Breast epithelium (tissue), 4 donors: ENCODE measurements around the gene TFB1M. TPM values are rescaled to one million over a fixed set of nuclear protein-coding genes. Genes with fewer than 3 reads are reported as not detected.
"Not testable (repeated sequence)": the region's sequence is repeated elsewhere in the genome, so short reads cannot be mapped to it uniquely, and the experiment has no call there.

Experiments
- DNase-seq, 2 donors: peaks; one replicate each; pipeline ENCODE4 v3.0.0-alpha.2; 2019; ENCODE audit warnings: low spot score in 2 of 2
- H3K27ac ChIP-seq, 2 donors: fragments of 200-600 bp; sonication (generic) in 1 of 2; one replicate each; pipeline ENCODE4 v1.5.1; 2016 to 2019; ENCODE audit warnings: mild to moderate bottlenecking in 1 of 2
- H3K27me3 ChIP-seq, 2 donors: fragments of 200-600 bp; sonication (generic) in 1 of 2; one replicate each; pipeline versions ENCODE4 v1.5.1 to v1.6.0; 2017 to 2019; ENCODE audit warnings: control low read depth in 1 of 2, mild to moderate bottlenecking in 1 of 2
- H3K36me3 ChIP-seq: fragments of 200-600 bp; one replicate; pipeline ENCODE4 v1.5.1; 2019
- H3K4me1 ChIP-seq, 2 donors: fragments of 200-600 bp; sonication (generic); one replicate each; pipeline ENCODE4 v1.5.1; 2016 to 2019; ENCODE audit warnings: control low read depth in 1 of 2
- H3K4me3 ChIP-seq, 3 donors: fragments of 200-600 bp; sonication (generic); 1 replicate in 2 of 3; 2 replicates in 1 of 3; pipeline ENCODE4 v1.5.1; 2016 to 2019; ENCODE audit warnings: mild to moderate bottlenecking in 3 of 3, moderate library complexity in 2 of 3
- H3K9me3 ChIP-seq, 2 donors: fragments of 200-600 bp; sonication (generic) in 1 of 2; one replicate each; pipeline ENCODE4 v1.5.1; 2016 to 2019; ENCODE audit warnings: control low read depth in 1 of 2
- POLR2A ChIP-seq: fragments of 450-650 bp; IDR thresholded peaks from one replicate; pipeline ENCODE4 v1.6.1; 2016; ENCODE audit warnings: antibody characterized with exemption, mild to moderate bottlenecking, moderate library complexity
- POLR2AphosphoS5 ChIP-seq, 3 donors: sonication (generic); formaldehyde crosslinking; IDR thresholded peaks; one replicate each; pipeline ENCODE4 v1.6.1; 2017; ENCODE audit warnings: antibody characterized with exemption in 3 of 3
- intact Hi-C: fragments of 100-400 bp; cut with DNase I; formaldehyde crosslinking; loops from one replicate; pipeline ENCODE4 v1.15.1; 2023; ENCODE audit warnings: low total_unique reads
- total RNA-seq, 3 donors: library from RNA; depleted of rRNA; stranded (reverse); fragments of >200 nt; gene quantifications; one replicate each; pipeline ENCODE4 v1.1.0, GENCODE V29; 2016
- TF ChIP-seq, protein P1 (sequence below), 3 donors: fragments of 450-650 bp; IDR thresholded peaks; one replicate each; pipeline ENCODE4 v1.5.1; 2016 to 2017; ENCODE audit warnings: antibody characterized with exemption in 3 of 3, mild to moderate bottlenecking in 3 of 3, moderate library complexity in 3 of 3

Gene TFB1M
- total RNA-seq, 3 donors from 2014 or later, result 9.9 to 28.5 (median 18.4) TPM

- H3K9me3 ChIP-seq, result peaks cover 4 to 5% of the 10 kb centered on the region in 2 donors
- no peak overlapping the region for H3K4me3 ChIP-seq
- H3K36me3 ChIP-seq, result no peaks in the 10 kb centered on the region
- no peaks in the 10 kb centered on the region for H3K27me3 ChIP-seq
- no peaks in the 10 kb centered on the region for H3K4me1 ChIP-seq
- intact Hi-C loops, result no loop called here
- TF ChIP-seq POLR2AphosphoS5 (IDR thresholded peaks at IDR 0.05), result no peak
- TF ChIP-seq, protein P1, sequence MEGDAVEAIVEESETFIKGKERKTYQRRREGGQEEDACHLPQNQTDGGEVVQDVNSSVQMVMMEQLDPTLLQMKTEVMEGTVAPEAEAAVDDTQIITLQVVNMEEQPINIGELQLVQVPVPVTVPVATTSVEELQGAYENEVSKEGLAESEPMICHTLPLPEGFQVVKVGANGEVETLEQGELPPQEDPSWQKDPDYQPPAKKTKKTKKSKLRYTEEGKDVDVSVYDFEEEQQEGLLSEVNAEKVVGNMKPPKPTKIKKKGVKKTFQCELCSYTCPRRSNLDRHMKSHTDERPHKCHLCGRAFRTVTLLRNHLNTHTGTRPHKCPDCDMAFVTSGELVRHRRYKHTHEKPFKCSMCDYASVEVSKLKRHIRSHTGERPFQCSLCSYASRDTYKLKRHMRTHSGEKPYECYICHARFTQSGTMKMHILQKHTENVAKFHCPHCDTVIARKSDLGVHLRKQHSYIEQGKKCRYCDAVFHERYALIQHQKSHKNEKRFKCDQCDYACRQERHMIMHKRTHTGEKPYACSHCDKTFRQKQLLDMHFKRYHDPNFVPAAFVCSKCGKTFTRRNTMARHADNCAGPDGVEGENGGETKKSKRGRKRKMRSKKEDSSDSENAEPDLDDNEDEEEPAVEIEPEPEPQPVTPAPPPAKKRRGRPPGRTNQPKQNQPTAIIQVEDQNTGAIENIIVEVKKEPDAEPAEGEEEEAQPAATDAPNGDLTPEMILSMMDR (IDR thresholded peaks at IDR 0.05), result no peak
- TF ChIP-seq POLR2A, result no peak
- H3K27ac ChIP-seq, result no peak overlapping the region
- no peak for DNase-seq
Observed at GRCh38 chr6:155235087-155235486, 79.2 kb downstream of the TFB1M start.

GRCh38 chr6:155234687-155235086, 79.6 kb downstream of the TFB1M start:
- Histone ChIP-seq H3K4me3 (no peak overlapping the region), H3K27me3 (no peaks in the 10 kb centered on the region), H3K36me3 (no peaks in the 10 kb centered on the region), H3K4me1 (no peaks in the 10 kb centered on the region), H3K9me3 (peaks cover 4 to 5% of the 10 kb centered on the region in 2 donors), H3K27ac (no peak overlapping the region)
- TF ChIP-seq, protein P1 (IDR thresholded peaks at IDR 0.05), result no peak
- TF ChIP-seq POLR2AphosphoS5 (IDR thresholded peaks at IDR 0.05) (no peak), POLR2A (no peak)
- DNase-seq, result no peak
- intact Hi-C loops, result no loop called here

GRCh38 chr6:155234167-155234566, 80.1 kb downstream of the TFB1M start:
- no peak for TF ChIP-seq POLR2AphosphoS5 (IDR thresholded peaks at IDR 0.05)
- TF ChIP-seq, protein P1 (IDR thresholded peaks at IDR 0.05), result no peak
- TF ChIP-seq POLR2A, result no peak
- no peak overlapping the region for H3K4me3 ChIP-seq
- H3K27ac ChIP-seq, result no peak overlapping the region
- DNase-seq, result no peak
- peaks cover 4 to 5% of the 10 kb centered on the region in 2 donors for H3K9me3 ChIP-seq
- no peaks in the 10 kb centered on the region for H3K36me3 ChIP-seq
- intact Hi-C loops, result no loop called here
- no peaks in the 10 kb centered on the region for H3K27me3 ChIP-seq
- H3K4me1 ChIP-seq, result no peaks in the 10 kb centered on the region

DNA sequence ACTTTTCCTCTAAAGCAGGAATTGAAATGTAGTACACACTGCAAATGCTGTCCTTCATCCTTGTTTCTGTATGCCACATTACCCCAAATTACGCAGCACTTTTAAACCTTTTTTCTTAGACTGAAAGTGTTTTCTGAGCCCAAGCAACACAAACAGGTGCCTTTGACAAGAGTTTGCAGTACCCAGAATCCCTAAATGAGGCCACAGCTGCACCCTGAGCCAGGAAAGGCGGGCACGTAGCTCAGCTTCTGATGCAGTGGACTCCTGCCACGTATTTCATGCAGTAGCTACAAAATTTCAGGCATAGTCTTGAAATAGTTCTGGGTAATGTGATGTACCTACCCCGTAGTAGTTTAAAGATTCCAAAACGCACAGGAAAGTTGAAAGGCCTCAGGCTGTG, 81.4 kb downstream of the TFB1M start:
- H3K4me1 ChIP-seq, result no peaks in the 10 kb centered on the region
- H3K9me3 ChIP-seq, result peaks cover 4 to 5% of the 10 kb centered on the region in 2 donors
- H3K4me3 ChIP-seq, result no peak overlapping the region
- intact Hi-C loops, result no loop called here
- no peak overlapping the region for H3K27ac ChIP-seq
- no peaks in the 10 kb centered on the region for H3K36me3 ChIP-seq
- TF ChIP-seq POLR2A (no peak), POLR2AphosphoS5 (IDR thresholded peaks at IDR 0.05) (no peak)
- TF ChIP-seq, protein P1 (IDR thresholded peaks at IDR 0.05), result no peak
- no peaks in the 10 kb centered on the region for H3K27me3 ChIP-seq
- no peak for DNase-seq

DNA sequence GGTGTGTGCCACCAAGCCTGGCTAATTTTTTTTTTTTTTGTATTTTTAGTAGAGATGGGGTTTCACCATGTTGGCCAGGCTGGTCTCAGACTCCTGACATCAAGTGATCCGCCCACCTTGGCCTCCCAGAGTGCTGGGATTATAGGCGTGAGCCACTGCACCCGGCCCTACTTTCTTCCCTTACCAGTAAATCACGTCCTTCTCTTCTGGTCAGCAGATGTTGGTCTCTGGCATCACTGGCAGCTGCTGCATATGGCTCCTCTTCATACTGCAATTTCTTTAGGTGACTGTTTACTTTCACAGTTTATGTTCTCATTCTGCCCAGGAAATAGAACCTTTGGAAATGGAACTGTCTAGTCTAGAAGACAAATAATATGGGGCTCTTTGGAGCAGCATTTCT, 83.3 kb downstream of the TFB1M start:
- DNase-seq, H3K27me3 ChIP-seq, H3K36me3 ChIP-seq, H3K4me1 ChIP-seq, H3K27ac ChIP-seq, intact Hi-C loops, H3K4me3 ChIP-seq, H3K9me3 ChIP-seq: not testable (repeated sequence)
